Measurements from ENCODE around the gene NUP98.

Gene NUP98

DNA sequence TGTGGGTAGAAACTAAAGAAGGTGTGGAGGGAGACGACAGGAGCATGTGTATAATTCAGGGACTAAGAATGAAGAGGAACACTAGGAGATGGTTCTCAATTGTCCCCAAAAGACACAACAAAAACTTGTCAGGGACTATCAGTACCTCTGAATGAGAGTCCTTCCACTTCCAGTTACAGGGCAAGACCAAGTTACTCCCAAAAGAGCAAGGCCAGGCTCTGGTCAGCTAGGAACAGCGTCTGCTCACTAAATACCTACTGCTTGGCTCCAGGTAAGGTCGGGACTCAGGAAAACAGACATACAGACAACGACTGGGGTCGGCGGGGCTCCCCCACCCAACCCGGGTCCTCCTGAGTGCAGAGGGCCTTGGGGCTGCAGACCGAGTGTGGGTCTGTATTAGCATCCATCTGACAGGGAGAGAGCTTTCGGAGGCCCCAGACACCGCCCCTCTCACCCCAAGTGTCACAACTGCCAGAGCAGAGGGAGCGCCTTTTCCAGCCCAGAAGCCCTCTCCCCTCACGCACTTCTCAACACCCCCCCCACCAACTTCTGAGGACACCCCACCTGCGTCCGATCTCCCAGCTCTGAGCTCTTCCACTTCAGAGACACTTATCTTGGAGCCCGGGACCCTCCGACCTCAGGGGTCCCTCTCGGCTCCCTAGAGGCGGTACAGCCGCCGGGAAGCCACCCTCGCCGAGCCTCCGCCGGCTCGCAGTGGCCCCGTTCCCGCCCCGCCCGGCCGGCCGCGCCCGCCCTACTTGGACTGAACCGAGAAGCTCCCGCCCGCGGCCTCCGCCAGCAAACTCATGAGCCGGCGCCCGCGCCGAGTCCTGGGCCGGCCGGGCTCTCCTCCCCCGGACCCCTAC lies 42.9 kb upstream of the NUP98 start:
- peak overlapping the region; percentile 80 for H3K4me3 ChIP-seq (ENCODE audit: control insufficient read depth, low read depth, low read length)
- TF ChIP-seq CTCF (IDR thresholded peaks at IDR 0.05; ENCODE audit: control insufficient read depth, insufficient read depth, low read depth, low read length, missing control alignments): no peak
- DNase-seq (ENCODE audit: low read depth): no peak

GRCh38 chr11:3838504-3838903 lies 41.1 kb upstream of the NUP98 start:
- H3K4me3 ChIP-seq (ENCODE audit: control insufficient read depth, low read depth, low read length): no peak overlapping the region
- no peak for TF ChIP-seq CTCF (IDR thresholded peaks at IDR 0.05; ENCODE audit: control insufficient read depth, insufficient read depth, low read depth, low read length, missing control alignments)
- no peak for DNase-seq (ENCODE audit: low read depth)

DNA sequence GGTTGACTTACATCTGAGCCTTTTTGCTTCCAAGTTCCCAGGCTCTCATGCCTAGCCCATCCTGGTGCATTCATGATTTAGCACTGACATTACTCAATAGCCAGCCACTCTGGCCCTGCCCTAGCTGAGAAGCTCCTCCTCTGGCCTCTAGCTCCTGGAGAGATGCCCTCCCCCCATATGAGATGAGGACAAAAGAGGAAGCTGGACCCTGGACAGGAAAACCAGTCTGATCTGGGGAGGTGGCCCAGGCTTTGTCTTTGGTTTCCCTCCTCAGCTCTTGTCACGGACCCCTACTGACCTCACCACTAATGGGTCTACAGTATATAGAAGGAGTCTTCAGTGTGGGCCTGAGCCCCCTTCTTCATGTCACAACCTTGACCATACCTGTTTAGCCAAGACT lies 40.4 kb upstream of the NUP98 start:
- DNase-seq (ENCODE audit: low read depth): no peak
- no peak overlapping the region for H3K4me3 ChIP-seq (ENCODE audit: control insufficient read depth, low read depth, low read length)
- no peak for TF ChIP-seq CTCF (IDR thresholded peaks at IDR 0.05; ENCODE audit: control insufficient read depth, insufficient read depth, low read depth, low read length, missing control alignments)

GRCh38 chr11:3836903-3837302 lies 39.5 kb upstream of the NUP98 start:
- H3K4me3 ChIP-seq (ENCODE audit: control insufficient read depth, low read depth, low read length): no peak overlapping the region
- TF ChIP-seq CTCF (IDR thresholded peaks at IDR 0.05; ENCODE audit: control insufficient read depth, insufficient read depth, low read depth, low read length, missing control alignments): no peak

GRCh38 chr11:3835751-3836150 lies 38.4 kb upstream of the NUP98 start:
- H3K4me3 ChIP-seq (ENCODE audit: control insufficient read depth, low read depth, low read length): no peak overlapping the region
- TF ChIP-seq CTCF (IDR thresholded peaks at IDR 0.05; ENCODE audit: control insufficient read depth, insufficient read depth, low read depth, low read length, missing control alignments): no peak
- DNase-seq (ENCODE audit: low read depth): no peak

More at GRCh38 chr11:3836903-3837302, 39.5 kb upstream of the NUP98 start:
- DNase-seq (ENCODE audit: low read depth): no peak

DNA sequence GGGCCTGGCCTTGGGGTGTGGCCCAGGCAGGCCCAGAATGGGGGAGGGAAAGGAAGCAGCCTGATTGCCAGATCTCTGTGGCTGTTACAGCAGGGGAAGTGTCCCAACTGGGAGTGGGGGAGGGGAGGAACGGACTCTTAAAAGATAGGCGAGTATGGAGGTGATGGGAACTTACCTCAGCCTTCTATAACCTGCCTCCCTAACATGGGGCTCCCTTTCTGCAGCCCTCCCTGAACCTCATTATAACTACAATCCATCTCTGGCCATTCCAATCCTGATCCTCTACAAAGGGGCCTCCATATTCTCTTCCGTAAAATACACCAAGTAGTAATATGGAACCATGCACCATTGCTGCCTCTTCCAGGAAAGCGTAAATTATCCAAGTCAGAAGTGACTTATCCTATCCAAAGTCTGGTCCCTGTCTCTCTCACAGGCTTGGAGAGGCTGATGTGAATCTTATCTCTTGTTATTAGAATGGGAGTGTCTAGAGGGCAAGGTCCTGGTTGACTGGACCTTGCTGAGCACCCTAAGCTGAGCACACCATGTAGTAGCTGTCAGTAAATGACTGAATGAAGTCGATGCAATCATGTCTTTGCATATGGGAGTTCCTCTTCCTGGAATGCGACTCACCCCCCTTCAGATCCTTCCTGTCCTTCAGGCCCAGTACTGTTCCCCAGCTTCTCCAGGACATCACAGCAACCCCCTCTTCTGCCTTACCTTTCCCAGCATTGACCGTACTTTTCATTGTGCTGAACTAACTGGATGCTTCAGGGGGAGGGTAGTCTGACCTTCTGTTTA lies 37.5 kb upstream of the NUP98 start:
- no peak for DNase-seq (ENCODE audit: low read depth)
- no peak overlapping the region for H3K4me3 ChIP-seq (ENCODE audit: control insufficient read depth, low read depth, low read length)
- no peak for TF ChIP-seq CTCF (IDR thresholded peaks at IDR 0.05; ENCODE audit: control insufficient read depth, insufficient read depth, low read depth, low read length, missing control alignments)
